Measurements from ENCODE around the gene NALF2.

Gene NALF2

GRCh38 chrX:69546417-69546816 lies 42.3 kb downstream of the NALF2 start:
- Histone ChIP-seq H3K27ac (ENCODE audit: low read depth, low read length) (no peak overlapping the region), H3K79me2 (ENCODE audit: control insufficient read depth, insufficient read depth, low read length) (no peaks in the 10 kb centered on the region), H3K27me3 (ENCODE audit: insufficient read depth, low read length, poor library complexity) (no peaks in the 10 kb centered on the region), H2BK5ac (ENCODE audit: low read length) (no peak overlapping the region), H3K4ac (ENCODE audit: low read depth, low read length) (no peak overlapping the region), H2BK15ac (replicated peaks; ENCODE audit: low read depth) (no peak overlapping the region), H3K4me3 (ENCODE audit: low read length) (no peak overlapping the region), H3K4me1 (ENCODE audit: control insufficient read depth, low read depth, low read length) (no peaks in the 10 kb centered on the region), H3K4me2 (ENCODE audit: low read length) (no peak overlapping the region), H3K56ac (ENCODE audit: low read length) (no peak overlapping the region), H4K8ac (ENCODE audit: low read depth, low read length) (no peak overlapping the region), H3K18ac (ENCODE audit: low read length) (no peak overlapping the region), H3K36me3 (ENCODE audit: control insufficient read depth, insufficient read depth, low read length) (no peaks in the 10 kb centered on the region), H4K5ac (ENCODE audit: low read length) (no peak overlapping the region), H2BK120ac (ENCODE audit: low read depth, low read length) (no peak overlapping the region), H3K79me1 (ENCODE audit: low read length) (no peaks in the 10 kb centered on the region), H3K23ac (ENCODE audit: low read length) (no peak overlapping the region), H3K9ac (ENCODE audit: low read length) (no peak overlapping the region), H2AK5ac (ENCODE audit: low read length) (no peak overlapping the region)
- DNase-seq = no peak
- no CpG with 5 or more reads among the region's 8 CpGs for WGBS (ENCODE audit: extremely low coverage, insufficient coverage, low lambda C conversion rate)

DNA sequence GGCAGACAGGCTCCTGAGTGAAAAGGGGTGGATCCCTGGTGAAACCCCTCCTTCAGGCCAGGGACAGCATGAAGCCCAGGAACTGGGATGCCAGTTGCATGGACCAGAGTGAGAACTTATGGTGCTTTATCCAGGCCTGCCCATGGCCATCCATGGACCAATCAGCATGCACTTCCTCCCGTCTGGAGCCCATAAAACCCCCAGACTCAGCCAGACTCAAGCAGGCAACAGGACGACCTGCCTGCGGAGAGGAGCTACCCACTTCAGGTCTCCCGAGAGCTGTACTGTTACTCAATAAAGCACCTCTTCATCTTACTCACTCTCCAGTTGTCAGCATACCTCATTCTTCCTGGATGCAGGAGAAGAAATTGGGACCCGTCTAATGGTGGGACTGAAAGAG lies 42.9 kb downstream of the NALF2 start:
- H3K79me1 ChIP-seq (ENCODE audit: low read length) = no peaks in the 10 kb centered on the region
- no peak overlapping the region for H3K4ac ChIP-seq (ENCODE audit: low read depth, low read length)
- H3K23ac ChIP-seq (ENCODE audit: low read length) = no peak overlapping the region
- no peak overlapping the region for H4K5ac ChIP-seq (ENCODE audit: low read length)
- H2BK5ac ChIP-seq (ENCODE audit: low read length) = no peak overlapping the region
- H3K27ac ChIP-seq (ENCODE audit: low read depth, low read length) = no peak overlapping the region
- H3K79me2 ChIP-seq (ENCODE audit: control insufficient read depth, insufficient read depth, low read length) = no peaks in the 10 kb centered on the region
- WGBS (ENCODE audit: extremely low coverage, insufficient coverage, low lambda C conversion rate) = no CpG with 5 or more reads among the region's 5 CpGs
- no peaks in the 10 kb centered on the region for H3K36me3 ChIP-seq (ENCODE audit: control insufficient read depth, insufficient read depth, low read length)
- no peak overlapping the region for H2BK15ac ChIP-seq (replicated peaks; ENCODE audit: low read depth)
- no peak overlapping the region for H4K8ac ChIP-seq (ENCODE audit: low read depth, low read length)
- H3K4me2 ChIP-seq (ENCODE audit: low read length) = no peak overlapping the region
- H2BK120ac ChIP-seq (ENCODE audit: low read depth, low read length) = no peak overlapping the region
- H3K27me3 ChIP-seq (ENCODE audit: insufficient read depth, low read length, poor library complexity) = no peaks in the 10 kb centered on the region
- H2AK5ac ChIP-seq (ENCODE audit: low read length) = no peak overlapping the region
- no peaks in the 10 kb centered on the region for H3K4me1 ChIP-seq (ENCODE audit: control insufficient read depth, low read depth, low read length)
- H3K56ac ChIP-seq (ENCODE audit: low read length) = no peak overlapping the region
- H3K18ac ChIP-seq (ENCODE audit: low read length) = no peak overlapping the region
- H3K4me3 ChIP-seq (ENCODE audit: low read length) = no peak overlapping the region
- H3K9ac ChIP-seq (ENCODE audit: low read length) = no peak overlapping the region
- no peak for DNase-seq

GRCh38 chrX:69551421-69552009 lies 47.4 kb downstream of the NALF2 start:
- no peak overlapping the region for H3K4me3 ChIP-seq (ENCODE audit: low read length)
- H3K4me1 ChIP-seq (ENCODE audit: control insufficient read depth, low read depth, low read length) = peaks cover 2% of the 10 kb centered on the region
- no peak overlapping the region for H2BK15ac ChIP-seq (replicated peaks; ENCODE audit: low read depth)
- no peak overlapping the region for H4K5ac ChIP-seq (ENCODE audit: low read length)
- no peak overlapping the region for H2BK5ac ChIP-seq (ENCODE audit: low read length)
- no peak overlapping the region for H3K4ac ChIP-seq (ENCODE audit: low read depth, low read length)
- H3K18ac ChIP-seq (ENCODE audit: low read length) = no peak overlapping the region
- H3K27ac ChIP-seq (ENCODE audit: low read depth, low read length) = no peak overlapping the region
- H3K4me2 ChIP-seq (ENCODE audit: low read length) = no peak overlapping the region
- H3K27me3 ChIP-seq (ENCODE audit: insufficient read depth, low read length, poor library complexity) = no peaks in the 10 kb centered on the region
- H3K79me1 ChIP-seq (ENCODE audit: low read length) = no peaks in the 10 kb centered on the region
- H2AK5ac ChIP-seq (ENCODE audit: low read length) = no peak overlapping the region
- H2BK120ac ChIP-seq (ENCODE audit: low read depth, low read length) = no peak overlapping the region
- H3K56ac ChIP-seq (ENCODE audit: low read length) = no peak overlapping the region
- DNase-seq = no peak
- H3K23ac ChIP-seq (ENCODE audit: low read length) = no peak overlapping the region
- H3K9ac ChIP-seq (ENCODE audit: low read length) = no peak overlapping the region
- H3K36me3 ChIP-seq (ENCODE audit: control insufficient read depth, insufficient read depth, low read length) = no peaks in the 10 kb centered on the region
- H3K79me2 ChIP-seq (ENCODE audit: control insufficient read depth, insufficient read depth, low read length) = no peaks in the 10 kb centered on the region
- H4K8ac ChIP-seq (ENCODE audit: low read depth, low read length) = no peak overlapping the region
- no CpG with 5 or more reads among the region's 7 CpGs for WGBS (ENCODE audit: extremely low coverage, insufficient coverage, low lambda C conversion rate)

- Histone ChIP-seq H3K4me1 (ENCODE audit: control insufficient read depth, low read depth, low read length) (peaks cover 6% of the 10 kb centered on the region), H2BK120ac (ENCODE audit: low read depth, low read length) (no peak overlapping the region), H3K27me3 (ENCODE audit: insufficient read depth, low read length, poor library complexity) (no peaks in the 10 kb centered on the region), H4K5ac (ENCODE audit: low read length) (no peak overlapping the region), H4K8ac (ENCODE audit: low read depth, low read length) (no peak overlapping the region), H3K18ac (ENCODE audit: low read length) (no peak overlapping the region), H3K9ac (ENCODE audit: low read length) (no peak overlapping the region), H2BK5ac (ENCODE audit: low read length) (no peak overlapping the region), H3K56ac (ENCODE audit: low read length) (no peak overlapping the region), H3K23ac (ENCODE audit: low read length) (no peak overlapping the region), H3K36me3 (ENCODE audit: control insufficient read depth, insufficient read depth, low read length) (no peaks in the 10 kb centered on the region), H3K4ac (ENCODE audit: low read depth, low read length) (no peak overlapping the region), H3K79me1 (ENCODE audit: low read length) (no peaks in the 10 kb centered on the region), H3K4me2 (ENCODE audit: low read length) (no peak overlapping the region), H2AK5ac (ENCODE audit: low read length) (no peak overlapping the region), H3K79me2 (ENCODE audit: control insufficient read depth, insufficient read depth, low read length) (no peaks in the 10 kb centered on the region), H3K4me3 (ENCODE audit: low read length) (no peak overlapping the region), H3K27ac (ENCODE audit: low read depth, low read length) (no peak overlapping the region), H2BK15ac (replicated peaks; ENCODE audit: low read depth) (no peak overlapping the region)
- WGBS (ENCODE audit: extremely low coverage, insufficient coverage, low lambda C conversion rate) = no CpG with 5 or more reads among the region's 4 CpGs
- no peak for DNase-seq
These were observed 48.4 kb downstream of the NALF2 start for GRCh38 chrX:69552512-69552911.

All from mesendoderm (in vitro differentiated cells).